ENCODE data around the gene WRAP73.

Gene WRAP73

DNA sequence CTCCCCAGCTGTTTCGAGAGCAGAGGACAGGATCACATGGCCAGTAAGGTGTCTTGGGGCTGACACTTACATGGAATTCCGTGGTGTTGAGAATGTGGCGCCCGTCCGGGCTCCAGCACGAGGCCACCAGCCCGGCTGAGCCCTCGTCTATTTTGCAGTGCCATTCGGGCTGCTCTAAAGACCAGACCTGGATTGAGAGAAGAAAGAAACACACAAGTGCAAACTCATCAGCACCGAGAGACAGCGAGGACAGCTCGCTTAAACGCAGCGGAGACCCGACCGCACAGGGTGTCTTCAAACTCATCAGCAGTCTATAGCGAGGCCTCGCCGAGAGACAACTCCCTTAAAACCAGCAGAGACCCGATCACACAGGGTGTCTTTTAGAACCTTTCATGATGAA lies 3.3 kb downstream of the WRAP73 start:
- no peak for DNase-seq (ENCODE audit: low read depth)

DNA sequence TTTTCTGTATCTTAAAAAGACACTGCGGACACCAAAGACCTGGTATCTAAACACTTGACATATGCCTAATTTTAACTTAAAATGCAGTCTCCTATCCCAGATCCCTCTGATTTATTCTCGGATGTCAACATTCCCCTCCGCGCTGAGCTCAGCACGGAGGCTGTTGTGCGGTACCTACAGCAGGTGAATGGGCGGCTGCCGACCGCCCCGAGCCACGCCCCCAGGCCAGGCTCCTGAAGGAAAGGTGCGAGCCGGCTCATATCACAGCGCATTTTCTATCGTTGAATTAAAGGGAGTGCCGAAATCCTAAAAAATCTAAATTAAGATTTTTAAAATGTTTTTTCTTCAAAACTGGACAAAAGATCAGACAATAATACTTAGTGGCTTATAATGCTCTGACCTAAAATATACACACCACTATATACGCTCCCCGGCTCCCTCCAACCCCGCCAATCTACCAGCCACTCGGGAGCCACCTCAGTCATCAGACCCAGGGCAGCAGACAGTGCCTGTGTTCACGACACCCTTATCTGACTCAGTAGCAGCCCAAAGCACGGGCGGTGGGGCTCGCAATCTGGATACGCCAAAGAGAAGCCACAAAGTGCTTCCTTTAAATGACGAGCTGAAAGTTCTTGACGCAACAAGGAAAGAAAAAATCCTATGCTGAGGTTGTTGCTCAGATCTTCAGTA lies 4.1 kb downstream of the WRAP73 start:
- DNase-seq (ENCODE audit: low read depth), result no peak

- no peak for DNase-seq (ENCODE audit: low read depth)
Observed at GRCh38 chr1:3645247-3645646, 4.7 kb downstream of the WRAP73 start.

GRCh38 chr1:3644273-3644672 lies 5.6 kb downstream of the WRAP73 start:
- no peak for DNase-seq (ENCODE audit: low read depth)

- DNase-seq (ENCODE audit: low read depth), result no peak
Observed at GRCh38 chr1:3642919-3643675, 6.8 kb downstream of the WRAP73 start.

DNA sequence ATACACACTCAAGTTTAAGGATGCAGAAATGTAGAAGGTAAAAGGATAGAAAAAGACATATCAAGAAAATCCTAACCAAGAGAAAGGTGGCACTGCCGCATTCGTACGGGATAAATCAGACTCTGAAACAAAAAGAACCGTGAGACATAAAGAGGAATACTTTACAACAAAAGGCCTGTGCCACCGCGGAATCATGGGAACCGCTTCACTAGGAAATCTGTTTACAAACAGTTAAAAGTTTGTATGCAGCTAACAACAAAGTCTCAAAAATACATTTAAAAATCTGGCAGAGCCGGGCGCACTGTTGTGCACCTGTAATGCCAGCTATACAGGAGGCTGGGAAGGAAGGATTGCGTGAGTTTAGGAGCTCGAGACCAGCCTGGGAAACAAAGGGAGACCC lies 8.1 kb downstream of the WRAP73 start:
- DNase-seq (ENCODE audit: low read depth), result no peak

DNA sequence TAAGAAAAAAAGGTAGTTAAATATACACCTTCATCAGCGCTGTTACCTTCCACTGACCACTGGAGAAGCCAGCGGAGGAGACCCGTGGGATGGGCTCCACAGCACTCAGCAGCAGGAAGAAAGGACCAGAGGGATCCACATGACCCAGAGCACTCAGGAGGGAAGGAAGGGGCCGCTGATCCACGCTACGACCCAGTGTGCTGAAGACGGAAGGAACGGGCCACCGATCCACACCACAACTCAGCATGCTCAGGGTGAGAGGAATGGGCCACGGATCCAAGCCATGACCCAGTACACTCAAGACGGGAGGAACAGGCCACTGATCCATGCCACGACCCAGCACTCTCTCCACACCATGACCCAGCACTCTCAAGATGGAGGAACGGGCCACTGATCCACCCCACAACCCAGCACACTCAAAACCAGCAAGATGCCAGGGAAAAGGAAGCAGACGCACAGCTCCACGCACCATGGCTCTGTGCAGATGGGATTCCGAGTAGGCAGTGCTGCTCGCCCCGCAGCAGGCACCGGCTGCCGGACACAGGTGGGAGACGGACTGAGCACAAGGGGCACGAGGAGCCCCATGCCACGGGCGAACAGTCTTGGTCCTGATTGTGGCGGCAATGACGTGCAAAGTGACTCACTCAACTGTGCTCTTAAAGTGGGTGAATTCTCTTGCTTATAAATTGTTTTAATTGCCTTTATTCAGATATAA lies 8.7 kb downstream of the WRAP73 start:
- no peak for DNase-seq (ENCODE audit: low read depth)

GRCh38 chr1:3640121-3640837 lies 9.6 kb downstream of the WRAP73 start:
- no peak for DNase-seq (ENCODE audit: low read depth)

DNA sequence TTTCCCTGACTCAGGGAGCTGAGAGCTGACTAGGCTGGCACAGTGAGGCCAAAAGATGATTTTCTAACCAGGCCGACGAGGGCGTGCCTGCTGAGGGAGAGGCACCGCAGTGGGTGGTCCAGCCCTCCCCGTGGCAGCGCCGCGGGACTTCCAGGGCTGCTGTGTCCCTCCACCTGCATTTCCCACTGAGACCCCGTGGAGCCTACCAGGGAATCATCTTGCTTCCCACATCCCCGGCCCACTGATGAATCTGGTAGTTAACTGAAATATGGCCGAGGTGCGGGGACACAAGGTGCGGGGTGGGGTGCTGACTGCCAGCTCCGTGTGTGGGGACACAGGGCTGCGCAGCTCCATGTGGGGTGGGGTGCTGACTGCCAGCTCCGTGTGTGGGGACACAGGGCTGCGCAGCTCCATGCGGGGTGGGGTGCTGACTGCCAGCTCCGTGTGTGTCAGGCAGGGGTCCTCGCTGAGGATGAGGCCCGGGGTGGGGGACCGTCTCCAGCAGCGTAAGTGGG lies 10.4 kb downstream of the WRAP73 start:
- no peak for DNase-seq (ENCODE audit: low read depth)

- DNase-seq (ENCODE audit: low read depth), result no peak
Observed at GRCh38 chr1:3638676-3639075, 11.2 kb downstream of the WRAP73 start.

- DNase-seq (ENCODE audit: low read depth), result no peak
Observed at GRCh38 chr1:3638027-3638426, 11.9 kb downstream of the WRAP73 start.

DNA sequence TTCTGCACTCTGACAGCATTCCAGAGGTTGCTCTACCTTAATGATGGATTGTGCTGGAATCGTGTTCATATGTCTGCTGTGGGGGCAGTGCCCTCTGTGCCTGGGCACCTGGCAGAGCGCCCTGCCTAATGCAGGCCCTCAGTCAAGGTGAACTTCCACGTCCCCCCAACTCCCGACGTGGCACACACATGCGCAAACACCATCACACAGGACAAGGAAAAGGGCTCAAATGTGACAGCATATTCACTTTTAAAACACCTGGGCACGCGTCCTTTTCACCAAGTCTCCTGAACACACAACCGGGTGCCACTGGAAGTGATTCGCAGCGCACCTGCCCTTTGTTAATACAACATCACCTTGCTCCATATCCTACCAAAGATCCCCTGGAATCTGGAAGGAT lies 13.4 kb downstream of the WRAP73 start:
- DNase-seq (ENCODE audit: low read depth), result no peak

DNA sequence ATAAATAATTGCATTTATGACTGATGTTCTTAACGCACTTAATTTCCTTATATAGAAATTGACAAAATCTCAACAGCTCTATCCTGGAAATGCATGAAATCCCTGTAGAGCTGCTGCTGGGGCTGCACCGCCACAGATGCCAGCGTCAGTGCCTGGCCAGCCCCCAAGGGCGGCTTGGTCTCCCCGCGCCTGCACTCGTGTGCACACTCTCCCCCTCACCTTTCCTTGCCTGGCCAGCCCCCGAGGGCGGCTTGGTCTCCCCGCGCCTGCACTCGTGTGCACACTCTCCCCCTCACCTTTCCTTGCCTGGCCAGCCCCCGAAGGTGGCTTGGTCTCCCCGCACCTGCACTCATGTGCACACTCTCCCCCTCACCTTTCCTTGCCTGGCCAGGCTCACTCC lies 13.8 kb downstream of the WRAP73 start:
- no peak for DNase-seq (ENCODE audit: low read depth)

GRCh38 chr1:3634059-3634800 lies 15.7 kb downstream of the WRAP73 start:
- no peak for DNase-seq (ENCODE audit: low read depth)

DNA sequence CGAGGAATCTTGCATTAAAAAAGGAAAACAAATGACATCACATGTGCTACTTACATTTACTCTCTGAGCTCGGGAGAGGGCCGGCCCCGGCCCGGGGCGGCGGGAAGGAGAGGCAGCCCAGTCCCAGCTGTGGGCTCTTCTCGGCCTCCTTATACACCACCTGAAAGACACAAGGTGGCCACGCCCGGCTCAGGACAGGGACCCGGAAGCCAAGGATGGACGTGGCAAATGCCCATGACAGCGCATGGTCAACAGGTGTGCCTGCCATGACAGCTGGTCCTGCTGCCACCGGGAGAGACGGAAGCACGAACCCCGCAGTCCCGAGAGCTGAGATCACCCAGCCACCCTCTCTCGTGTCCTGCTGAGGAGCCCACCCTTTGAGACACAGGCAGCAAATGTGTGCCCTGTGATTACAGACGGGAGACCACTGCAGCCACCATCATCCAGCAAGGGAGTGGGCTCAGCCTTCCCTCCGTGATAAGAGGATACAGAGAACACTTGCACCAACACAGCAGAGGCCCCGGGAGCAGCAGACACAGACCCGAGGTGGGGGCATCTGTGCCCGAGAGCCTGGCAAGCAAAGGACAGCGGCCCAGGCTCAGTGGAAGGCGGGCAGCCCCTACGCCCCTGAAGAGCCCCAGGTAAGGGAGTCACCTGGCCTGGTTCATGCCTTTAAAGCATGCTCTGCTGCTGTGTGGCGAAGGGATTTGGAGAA lies 16.4 kb downstream of the WRAP73 start:
- no peak for DNase-seq (ENCODE audit: low read depth)

GRCh38 chr1:3632716-3633343 lies 17.1 kb downstream of the WRAP73 start:
- no peak for DNase-seq (ENCODE audit: low read depth)

GRCh38 chr1:3632298-3632697 lies 17.6 kb downstream of the WRAP73 start:
- DNase-seq (ENCODE audit: low read depth), result no peak

DNA sequence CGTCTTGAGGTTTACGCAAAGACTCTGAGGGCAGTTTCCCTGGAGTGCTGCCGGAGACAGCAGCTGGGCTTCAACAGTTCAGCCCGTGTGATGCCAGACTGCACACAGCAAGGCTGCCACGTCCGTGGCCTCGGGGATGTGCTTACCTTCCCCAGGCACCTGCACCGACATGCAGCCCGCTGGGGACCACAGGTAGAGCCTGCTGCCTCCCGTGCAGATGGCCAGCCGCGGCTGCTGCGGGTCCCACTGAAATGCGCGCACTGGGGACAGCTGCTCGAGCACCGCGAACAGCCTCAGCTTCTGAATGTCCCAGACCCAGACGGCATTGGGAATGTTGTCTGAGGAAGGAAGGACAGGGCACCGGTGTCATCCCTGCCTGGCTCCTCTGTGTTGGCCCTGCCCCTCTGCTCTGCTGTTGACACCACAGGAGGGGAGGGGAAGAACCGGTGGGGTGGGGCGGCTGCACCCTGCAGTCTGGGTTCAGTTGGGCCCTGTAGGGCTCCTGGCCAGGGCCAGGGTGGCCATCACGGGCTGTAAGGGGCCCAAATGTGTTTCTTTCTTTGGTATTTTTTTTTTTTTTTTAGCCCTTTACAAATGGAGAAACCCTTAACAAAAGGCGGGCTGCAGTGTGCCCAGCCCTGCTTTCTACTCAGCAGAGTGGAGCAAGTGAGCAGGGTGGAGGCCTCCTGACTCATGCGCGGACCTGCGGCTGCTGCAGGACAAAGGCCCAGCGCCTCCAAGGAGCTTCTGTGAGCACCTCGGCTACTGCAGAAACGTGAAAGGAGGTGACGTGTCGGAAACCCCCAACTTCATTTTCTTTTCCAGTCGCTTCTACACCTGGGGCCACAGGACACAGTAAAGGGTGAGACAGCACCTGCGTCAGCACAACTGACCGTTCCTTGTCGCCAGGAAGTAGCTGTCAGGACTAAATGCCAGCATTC lies 18.3 kb downstream of the WRAP73 start:
- no peak for DNase-seq (ENCODE audit: low read depth)

DNA sequence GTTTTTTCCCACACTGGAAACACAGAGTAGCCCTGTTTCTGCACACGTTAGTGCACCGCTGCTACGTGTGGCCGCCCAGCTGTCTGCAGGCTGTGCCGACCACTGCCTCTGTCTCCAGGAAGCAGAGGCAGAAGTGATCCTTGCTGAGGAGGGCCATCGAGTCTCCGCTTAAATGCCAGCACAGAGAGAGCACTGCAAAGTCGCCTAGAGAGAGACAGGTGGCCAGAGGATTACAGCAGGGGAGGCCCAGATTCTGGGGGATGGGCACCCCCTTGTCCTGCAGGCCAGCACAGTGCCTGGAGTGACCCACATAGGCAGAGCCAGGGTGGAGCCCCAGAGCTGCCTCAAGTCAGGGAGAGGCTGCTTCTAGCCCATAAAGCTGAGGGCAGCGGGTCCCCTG lies 19.0 kb downstream of the WRAP73 start:
- no peak for DNase-seq (ENCODE audit: low read depth)

Measured in activated T-cell treated with anti-CD3 and anti-CD28 coated beads for 1 hour (primary cell).